Brain microvascular endothelial cell (primary cell): Measurements from ENCODE around the gene XRN2.
"Not testable (repeated sequence)": the region's sequence is repeated elsewhere in the genome, so short reads cannot be mapped to it uniquely, and the experiment has no call there.

ENCODE experiments used
- DNase-seq: peaks from one replicate; pipeline ENCODE4 v3.0.0-alpha.2; 2020
- H3K27ac ChIP-seq: fragments of 250-450 bp; sonication (Bioruptor Pico); 2 replicates; pipeline ENCODE4 v1.5.1; 2020; ENCODE audit warnings: mild to moderate bottlenecking, moderate library complexity
- H3K27me3 ChIP-seq: fragments of 250-450 bp; sonication (Bioruptor Pico); replicated peaks from 2 replicates; pipeline ENCODE4 v1.5.1; 2020; ENCODE audit warnings: mild to moderate bottlenecking
- H3K36me3 ChIP-seq: fragments of 250-450 bp; sonication (Bioruptor Pico); replicated peaks from 2 replicates; pipeline ENCODE4 v1.5.1; 2020; ENCODE audit warnings: mild to moderate bottlenecking
- H3K4me3 ChIP-seq: 2 replicates; pipeline ENCODE4 v1.5.1; 2011; ENCODE audit warnings: low read depth, mild to moderate bottlenecking, control low read depth, low read length, moderate library complexity
- in situ Hi-C: cut with HindIII; loops from 2 replicates; pipeline ENCODE4 v1.10.0; 2017; ENCODE audit warnings: low sequenced_read_pairs, low pct_ligation_motif_present
- TF ChIP-seq, protein P1 (sequence below): IDR thresholded peaks from 2 replicates; pipeline ENCODE4 v1.5.1; 2011; ENCODE audit warnings: low read depth, mild to moderate bottlenecking, moderate library complexity, low read length, control low read depth, inconsistent platforms; ENCODE audit errors: missing control alignments

Gene XRN2

DNA sequence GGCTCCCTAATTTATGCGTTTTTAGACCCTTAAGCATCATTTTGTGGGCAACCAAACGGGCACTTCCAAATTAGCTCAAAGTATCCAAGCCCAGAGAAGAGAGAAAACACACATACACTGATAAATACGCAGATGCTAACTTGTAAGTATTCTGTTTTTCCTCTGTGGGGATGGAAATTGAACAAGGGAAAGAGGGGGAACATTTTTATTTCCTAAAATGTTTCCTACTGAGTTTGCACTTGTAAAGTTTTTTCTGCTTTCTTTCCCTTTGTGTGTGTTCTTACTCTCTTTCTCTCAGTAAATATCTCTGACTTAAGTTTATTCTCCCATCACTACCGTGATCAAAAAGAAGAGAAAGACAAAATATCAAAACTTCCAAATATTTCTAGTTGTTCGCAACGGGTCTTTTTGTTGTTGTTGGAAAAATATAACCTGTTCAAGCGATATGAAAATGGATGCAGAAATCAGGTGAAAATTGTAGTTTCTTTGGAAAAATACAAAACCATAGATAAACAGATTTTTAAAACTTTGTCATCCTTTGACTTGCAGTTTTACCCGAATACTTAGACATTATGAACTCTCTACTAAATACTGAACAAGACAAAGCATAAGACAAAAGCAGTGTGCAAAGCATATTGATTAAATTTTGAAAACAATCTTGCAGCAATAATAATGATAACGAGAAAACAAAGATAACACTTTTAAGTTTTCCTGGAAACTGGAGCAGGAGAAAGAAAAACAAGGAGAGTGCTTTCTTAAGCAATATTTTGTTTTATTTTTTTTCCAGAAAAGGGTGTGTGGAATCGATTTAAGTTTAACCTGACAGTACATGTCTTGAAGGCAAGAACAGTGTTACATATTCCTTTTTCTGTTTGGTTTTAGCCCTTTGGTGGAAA lies 95.2 kb downstream of the XRN2 start:
- H3K27ac ChIP-seq: no peak overlapping the region
- in situ Hi-C loops: no loop called here
- no peak overlapping the region for H3K4me3 ChIP-seq

DNA sequence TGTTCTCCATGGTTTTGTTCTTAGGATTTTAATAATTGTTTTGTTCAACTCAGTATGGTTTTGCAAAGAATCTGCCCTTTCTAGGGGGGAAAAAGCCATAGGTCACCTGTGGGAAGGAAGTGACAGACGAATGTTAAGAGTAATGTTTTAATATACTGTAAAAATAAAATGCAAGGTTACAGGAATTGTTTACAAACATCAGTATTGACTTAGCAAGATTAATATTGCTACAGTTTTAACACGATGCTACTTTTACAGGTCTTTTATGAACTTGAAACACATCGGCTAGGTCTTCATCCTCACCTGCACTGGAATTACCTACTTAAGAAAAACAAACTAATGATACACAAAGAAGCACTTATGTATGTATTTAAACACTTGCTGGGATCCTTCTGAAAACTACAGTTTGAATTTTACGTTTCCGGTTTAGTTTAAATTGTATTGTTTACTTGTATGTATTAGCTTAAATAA lies 95.9 kb downstream of the XRN2 start:
- Histone ChIP-seq H3K27ac (no peak overlapping the region), H3K4me3 (no peak overlapping the region), H3K36me3 (no peaks in the 10 kb centered on the region), H3K27me3 (peaks cover 74% of the 10 kb centered on the region)
- in situ Hi-C loops: no loop called here
- TF ChIP-seq, protein P1, sequence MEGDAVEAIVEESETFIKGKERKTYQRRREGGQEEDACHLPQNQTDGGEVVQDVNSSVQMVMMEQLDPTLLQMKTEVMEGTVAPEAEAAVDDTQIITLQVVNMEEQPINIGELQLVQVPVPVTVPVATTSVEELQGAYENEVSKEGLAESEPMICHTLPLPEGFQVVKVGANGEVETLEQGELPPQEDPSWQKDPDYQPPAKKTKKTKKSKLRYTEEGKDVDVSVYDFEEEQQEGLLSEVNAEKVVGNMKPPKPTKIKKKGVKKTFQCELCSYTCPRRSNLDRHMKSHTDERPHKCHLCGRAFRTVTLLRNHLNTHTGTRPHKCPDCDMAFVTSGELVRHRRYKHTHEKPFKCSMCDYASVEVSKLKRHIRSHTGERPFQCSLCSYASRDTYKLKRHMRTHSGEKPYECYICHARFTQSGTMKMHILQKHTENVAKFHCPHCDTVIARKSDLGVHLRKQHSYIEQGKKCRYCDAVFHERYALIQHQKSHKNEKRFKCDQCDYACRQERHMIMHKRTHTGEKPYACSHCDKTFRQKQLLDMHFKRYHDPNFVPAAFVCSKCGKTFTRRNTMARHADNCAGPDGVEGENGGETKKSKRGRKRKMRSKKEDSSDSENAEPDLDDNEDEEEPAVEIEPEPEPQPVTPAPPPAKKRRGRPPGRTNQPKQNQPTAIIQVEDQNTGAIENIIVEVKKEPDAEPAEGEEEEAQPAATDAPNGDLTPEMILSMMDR: no peak
- no peak for DNase-seq

More for the DNA sequence above, 95.2 kb downstream of the XRN2 start:
- Histone ChIP-seq H3K27me3 (peaks cover 81% of the 10 kb centered on the region), H3K36me3 (no peaks in the 10 kb centered on the region)
- TF ChIP-seq, protein P1: no peak
- DNase-seq: no peak

DNA sequence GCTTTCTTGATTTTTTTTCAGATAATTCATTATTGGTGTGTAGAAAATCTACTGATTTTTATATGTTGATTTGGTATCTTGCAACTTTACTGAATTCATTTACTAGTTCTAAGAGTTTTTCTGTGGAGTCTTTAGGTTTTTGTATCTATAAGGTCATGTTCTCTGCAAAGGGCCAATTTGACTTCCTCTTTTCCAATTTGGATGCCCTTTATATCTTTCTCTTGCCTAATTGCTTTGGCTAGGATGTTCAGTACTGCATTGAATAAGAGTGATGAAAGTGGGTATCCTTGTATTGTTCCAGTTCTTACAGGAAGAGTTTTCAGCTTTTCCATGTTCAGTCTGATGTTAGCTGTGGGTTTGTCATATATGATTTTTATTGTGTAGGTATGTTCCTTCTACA lies 108.6 kb downstream of the XRN2 start:
- Histone ChIP-seq H3K36me3 (no peaks in the 10 kb centered on the region), H3K4me3 (no peak overlapping the region), H3K27ac (no peak overlapping the region), H3K27me3 (no peaks in the 10 kb centered on the region)
- DNase-seq: no peak
- TF ChIP-seq, protein P1: no peak
- in situ Hi-C loops: no loop called here

DNA sequence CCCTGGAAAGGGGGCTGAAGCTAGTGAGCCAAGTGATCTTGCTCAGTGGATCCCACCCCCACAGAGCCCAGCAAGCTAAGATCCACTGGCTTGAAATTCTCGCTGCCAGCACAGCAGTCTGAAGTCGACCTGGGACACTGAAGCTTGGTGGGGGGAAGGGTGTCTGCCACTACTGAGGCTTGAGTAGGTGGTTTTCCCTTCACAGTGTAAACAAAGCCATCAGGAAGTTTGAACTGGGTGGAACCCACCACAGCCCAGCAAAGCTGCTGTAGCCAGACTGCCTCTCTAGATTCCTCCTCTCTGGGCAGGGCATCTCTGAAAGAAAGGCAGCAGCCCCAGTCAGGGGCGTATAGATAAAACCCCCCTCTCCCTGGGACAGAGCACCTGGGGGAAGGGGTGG lies 110.9 kb downstream of the XRN2 start:
- H3K4me3 ChIP-seq: not testable (repeated sequence)

DNA sequence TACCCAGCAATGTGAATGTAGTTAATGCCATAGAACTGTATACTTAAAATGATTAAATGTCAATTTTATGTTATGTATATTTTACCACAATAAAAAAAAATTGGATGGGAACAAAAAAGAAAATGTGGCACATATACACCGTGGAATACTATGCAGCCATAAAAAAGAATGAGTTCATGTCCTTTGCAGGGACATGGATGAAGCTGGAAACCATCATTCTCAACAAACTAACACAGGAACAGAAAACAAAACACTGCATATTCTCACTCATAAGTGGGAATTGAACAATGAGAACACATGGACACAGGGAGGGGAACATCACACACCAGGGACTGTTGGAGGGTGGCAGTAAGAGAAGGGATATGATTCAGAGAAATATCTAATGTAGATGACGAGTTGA lies 116.0 kb downstream of the XRN2 start:
- DNase-seq, H3K27ac ChIP-seq, in situ Hi-C loops, H3K27me3 ChIP-seq, H3K4me3 ChIP-seq, H3K36me3 ChIP-seq: not testable (repeated sequence)

More for the DNA sequence above, 110.9 kb downstream of the XRN2 start:
- H3K36me3 ChIP-seq, H3K27me3 ChIP-seq, DNase-seq, in situ Hi-C loops, H3K27ac ChIP-seq: not testable (repeated sequence)

DNA sequence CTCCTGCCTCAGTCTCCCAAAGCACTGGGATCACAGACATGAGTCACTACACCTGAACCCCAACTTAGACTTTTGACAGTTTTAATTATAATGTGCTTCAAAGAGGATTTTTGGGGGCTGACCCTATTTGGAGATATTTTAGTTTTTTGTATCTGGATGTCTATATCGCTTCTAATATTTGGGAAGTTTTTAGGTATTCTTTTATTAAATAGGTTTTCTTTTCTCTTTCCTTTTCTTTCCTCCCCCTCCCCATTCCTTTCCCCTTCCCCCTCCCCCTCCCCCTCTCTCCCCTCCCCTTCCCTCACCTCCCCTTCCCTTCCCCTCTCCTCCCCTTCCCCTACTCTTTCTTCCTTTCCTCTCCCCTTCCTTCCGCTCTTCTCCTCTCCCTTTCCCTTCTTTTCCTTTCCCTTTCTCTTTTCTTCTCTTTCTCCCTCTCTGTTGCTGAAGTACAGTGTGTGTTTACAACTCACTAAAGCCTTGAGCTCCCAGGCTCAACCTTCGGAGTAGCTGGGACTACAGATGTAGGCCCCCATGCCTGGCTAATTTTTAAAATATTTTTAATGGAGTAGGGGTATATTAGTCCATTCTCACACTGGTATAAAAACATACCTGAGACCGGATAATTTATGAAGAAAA lies 118.6 kb downstream of the XRN2 start:
- in situ Hi-C loops: no loop called here
- H3K27ac ChIP-seq: no peak overlapping the region
- no peaks in the 10 kb centered on the region for H3K27me3 ChIP-seq
- no peak for DNase-seq
- H3K36me3 ChIP-seq: no peaks in the 10 kb centered on the region
- H3K4me3 ChIP-seq: no peak overlapping the region
- TF ChIP-seq, protein P1: no peak

DNA sequence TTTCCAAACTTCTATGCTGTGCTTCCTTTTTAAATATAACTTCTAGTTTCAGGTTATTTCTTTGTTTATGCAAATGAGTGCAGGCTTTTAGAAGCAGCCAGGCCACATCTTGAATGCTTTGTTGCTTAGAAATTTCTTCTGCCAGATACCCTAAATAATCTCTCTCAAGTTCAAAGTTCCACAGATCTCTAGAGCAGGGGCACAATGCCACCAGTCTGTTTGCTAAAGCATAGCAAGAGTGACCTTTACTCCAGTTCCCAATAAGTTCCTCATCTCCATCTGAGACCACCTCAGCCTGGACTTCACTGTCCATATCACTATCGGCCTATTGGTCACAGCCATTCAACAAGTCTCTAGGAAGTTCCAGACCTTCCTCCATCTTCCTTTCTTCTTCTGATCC lies 120.6 kb downstream of the XRN2 start:
- H3K27ac ChIP-seq, H3K27me3 ChIP-seq, DNase-seq, H3K36me3 ChIP-seq, in situ Hi-C loops, H3K4me3 ChIP-seq: not testable (repeated sequence)
